NOMO-1 treated with DMSO at 0.1 percent for 48 hours (cell line): ENCODE results near the gene TENT5A.
A peak's percentile ranks its signal among the peaks of the same experiment; 100 is the strongest.
"Not testable (repeated sequence)": the region's sequence is repeated elsewhere in the genome, so short reads cannot be mapped to it uniquely, and the experiment has no call there.

Source experiments
- DNase-seq: peaks from one replicate; lab custom pipeline; 2025; ENCODE audit not compliant: unreplicated experiment; lab: John Stamatoyannopoulos, UW

Gene TENT5A

GRCh38 chr6:81751388-81752083 is 945 bp downstream of the TENT5A start:
- no peak for DNase-seq

- no peak for DNase-seq
Observed at GRCh38 chr6:81750681-81751387, 1.6 kb downstream of the TENT5A start.

- peak; percentile 40 for DNase-seq
Observed at GRCh38 chr6:81750200-81750599, 2.3 kb downstream of the TENT5A start.

GRCh38 chr6:81749707-81750106 is 2.8 kb downstream of the TENT5A start:
- peak; percentile 30 for DNase-seq

GRCh38 chr6:81748994-81749393 is 3.5 kb downstream of the TENT5A start:
- DNase-seq, result no peak

GRCh38 chr6:81747327-81747726 is 5.2 kb downstream of the TENT5A start:
- DNase-seq, result no peak

GRCh38 chr6:81744131-81744530 is 8.3 kb downstream of the TENT5A start:
- DNase-seq, result peak; percentile 86

GRCh38 chr6:81743649-81744048 is 8.8 kb downstream of the TENT5A start:
- no peak for DNase-seq

- DNase-seq, result no peak
Observed at GRCh38 chr6:81741689-81742088, 10.8 kb downstream of the TENT5A start.

- DNase-seq, result not testable (repeated sequence)
Observed at GRCh38 chr6:81740591-81740990, 11.9 kb downstream of the TENT5A start.

- DNase-seq, result no peak
Observed at GRCh38 chr6:81739230-81740195, 13.0 kb downstream of the TENT5A start.

- no peak for DNase-seq
Observed at GRCh38 chr6:81736428-81736827, 16.1 kb downstream of the TENT5A start.

GRCh38 chr6:81735756-81736380 is 16.6 kb downstream of the TENT5A start:
- DNase-seq, result no peak

GRCh38 chr6:81734500-81735150 is 17.9 kb downstream of the TENT5A start:
- no peak for DNase-seq

GRCh38 chr6:81734081-81734480 is 18.4 kb downstream of the TENT5A start:
- DNase-seq, result no peak

- no peak for DNase-seq
Observed at GRCh38 chr6:81731814-81732213, 20.7 kb downstream of the TENT5A start.

- no peak for DNase-seq
Observed at GRCh38 chr6:81727876-81728517, 24.5 kb downstream of the TENT5A start.

GRCh38 chr6:81725127-81725526 is 27.4 kb downstream of the TENT5A start:
- no peak for DNase-seq

GRCh38 chr6:81722506-81723223 is 29.8 kb downstream of the TENT5A start:
- no peak for DNase-seq
